Measurements from ENCODE around the gene SFI1.

DNA sequence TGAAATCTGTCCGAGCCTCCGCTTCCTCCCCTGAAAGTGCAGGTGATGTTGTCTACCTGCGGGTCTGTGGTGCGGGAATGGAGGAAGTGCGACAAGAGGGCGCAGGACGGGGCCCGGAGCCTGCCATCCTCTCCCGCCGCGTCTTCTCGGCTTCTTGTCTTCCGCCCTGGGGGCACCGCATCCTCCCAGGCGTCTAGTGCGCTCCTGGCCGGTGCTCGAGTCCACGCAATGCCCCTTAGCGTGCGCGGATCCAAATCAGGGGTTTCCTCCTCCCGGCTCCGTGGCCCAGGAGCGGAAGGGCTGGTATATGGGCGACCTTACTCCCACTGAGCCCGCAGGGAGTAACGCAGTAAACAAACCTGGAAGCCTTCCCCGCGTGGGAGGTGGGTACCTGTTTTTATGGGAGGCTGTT is 405 bp downstream of the SFI1 start:
- TF ChIP-seq, protein P1, sequence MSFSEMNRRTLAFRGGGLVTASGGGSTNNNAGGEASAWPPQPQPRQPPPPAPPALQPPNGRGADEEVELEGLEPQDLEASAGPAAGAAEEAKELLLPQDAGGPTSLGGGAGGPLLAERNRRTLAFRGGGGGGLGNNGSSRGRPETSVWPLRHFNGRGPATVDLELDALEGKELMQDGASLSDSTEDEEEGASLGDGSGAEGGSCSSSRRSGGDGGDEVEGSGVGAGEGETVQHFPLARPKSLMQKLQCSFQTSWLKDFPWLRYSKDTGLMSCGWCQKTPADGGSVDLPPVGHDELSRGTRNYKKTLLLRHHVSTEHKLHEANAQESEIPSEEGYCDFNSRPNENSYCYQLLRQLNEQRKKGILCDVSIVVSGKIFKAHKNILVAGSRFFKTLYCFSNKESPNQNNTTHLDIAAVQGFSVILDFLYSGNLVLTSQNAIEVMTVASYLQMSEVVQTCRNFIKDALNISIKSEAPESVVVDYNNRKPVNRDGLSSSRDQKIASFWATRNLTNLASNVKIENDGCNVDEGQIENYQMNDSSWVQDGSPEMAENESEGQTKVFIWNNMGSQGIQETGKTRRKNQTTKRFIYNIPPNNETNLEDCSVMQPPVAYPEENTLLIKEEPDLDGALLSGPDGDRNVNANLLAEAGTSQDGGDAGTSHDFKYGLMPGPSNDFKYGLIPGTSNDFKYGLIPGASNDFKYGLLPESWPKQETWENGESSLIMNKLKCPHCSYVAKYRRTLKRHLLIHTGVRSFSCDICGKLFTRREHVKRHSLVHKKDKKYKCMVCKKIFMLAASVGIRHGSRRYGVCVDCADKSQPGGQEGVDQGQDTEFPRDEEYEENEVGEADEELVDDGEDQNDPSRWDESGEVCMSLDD (tag by site-specific recombination; IDR thresholded peaks at IDR 0.05), result no peak
- no peak for TF ChIP-seq ZNF830 (tag by site-specific recombination; IDR thresholded peaks at IDR 0.05; ENCODE audit: low read depth)
- no peak for TF ChIP-seq ZNF510 (tag by site-specific recombination; IDR thresholded peaks at IDR 0.05; ENCODE audit: insufficient replicate concordance)
- TF ChIP-seq, protein P2, sequence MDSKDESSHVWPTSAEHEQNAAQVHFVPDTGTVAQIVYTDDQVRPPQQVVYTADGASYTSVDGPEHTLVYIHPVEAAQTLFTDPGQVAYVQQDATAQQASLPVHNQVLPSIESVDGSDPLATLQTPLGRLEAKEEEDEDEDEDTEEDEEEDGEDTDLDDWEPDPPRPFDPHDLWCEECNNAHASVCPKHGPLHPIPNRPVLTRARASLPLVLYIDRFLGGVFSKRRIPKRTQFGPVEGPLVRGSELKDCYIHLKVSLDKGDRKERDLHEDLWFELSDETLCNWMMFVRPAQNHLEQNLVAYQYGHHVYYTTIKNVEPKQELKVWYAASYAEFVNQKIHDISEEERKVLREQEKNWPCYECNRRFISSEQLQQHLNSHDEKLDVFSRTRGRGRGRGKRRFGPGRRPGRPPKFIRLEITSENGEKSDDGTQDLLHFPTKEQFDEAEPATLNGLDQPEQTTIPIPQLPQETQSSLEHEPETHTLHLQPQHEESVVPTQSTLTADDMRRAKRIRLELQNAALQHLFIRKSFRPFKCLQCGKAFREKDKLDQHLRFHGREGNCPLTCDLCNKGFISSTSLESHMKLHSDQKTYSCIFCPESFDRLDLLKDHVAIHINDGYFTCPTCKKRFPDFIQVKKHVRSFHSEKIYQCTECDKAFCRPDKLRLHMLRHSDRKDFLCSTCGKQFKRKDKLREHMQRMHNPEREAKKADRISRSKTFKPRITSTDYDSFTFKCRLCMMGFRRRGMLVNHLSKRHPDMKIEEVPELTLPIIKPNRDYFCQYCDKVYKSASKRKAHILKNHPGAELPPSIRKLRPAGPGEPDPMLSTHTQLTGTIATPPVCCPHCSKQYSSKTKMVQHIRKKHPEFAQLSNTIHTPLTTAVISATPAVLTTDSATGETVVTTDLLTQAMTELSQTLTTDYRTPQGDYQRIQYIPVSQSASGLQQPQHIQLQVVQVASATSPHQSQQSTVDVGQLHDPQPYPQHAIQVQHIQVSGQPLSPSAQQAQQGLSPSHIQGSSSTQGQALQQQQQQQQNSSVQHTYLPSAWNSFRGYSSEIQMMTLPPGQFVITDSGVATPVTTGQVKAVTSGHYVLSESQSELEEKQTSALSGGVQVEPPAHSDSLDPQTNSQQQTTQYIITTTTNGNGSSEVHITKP (tag by site-specific recombination; IDR thresholded peaks at IDR 0.05), result no peak
- no peak for TF ChIP-seq ZFP3 (tag by site-specific recombination; IDR thresholded peaks at IDR 0.05; ENCODE audit: low read depth)
- TF ChIP-seq ZNF24 (tag by site-specific recombination; IDR thresholded peaks at IDR 0.05), result no peak
- no peak for TF ChIP-seq ZSCAN30 (tag by site-specific recombination; IDR thresholded peaks at IDR 0.05)
- TF ChIP-seq, protein P3, sequence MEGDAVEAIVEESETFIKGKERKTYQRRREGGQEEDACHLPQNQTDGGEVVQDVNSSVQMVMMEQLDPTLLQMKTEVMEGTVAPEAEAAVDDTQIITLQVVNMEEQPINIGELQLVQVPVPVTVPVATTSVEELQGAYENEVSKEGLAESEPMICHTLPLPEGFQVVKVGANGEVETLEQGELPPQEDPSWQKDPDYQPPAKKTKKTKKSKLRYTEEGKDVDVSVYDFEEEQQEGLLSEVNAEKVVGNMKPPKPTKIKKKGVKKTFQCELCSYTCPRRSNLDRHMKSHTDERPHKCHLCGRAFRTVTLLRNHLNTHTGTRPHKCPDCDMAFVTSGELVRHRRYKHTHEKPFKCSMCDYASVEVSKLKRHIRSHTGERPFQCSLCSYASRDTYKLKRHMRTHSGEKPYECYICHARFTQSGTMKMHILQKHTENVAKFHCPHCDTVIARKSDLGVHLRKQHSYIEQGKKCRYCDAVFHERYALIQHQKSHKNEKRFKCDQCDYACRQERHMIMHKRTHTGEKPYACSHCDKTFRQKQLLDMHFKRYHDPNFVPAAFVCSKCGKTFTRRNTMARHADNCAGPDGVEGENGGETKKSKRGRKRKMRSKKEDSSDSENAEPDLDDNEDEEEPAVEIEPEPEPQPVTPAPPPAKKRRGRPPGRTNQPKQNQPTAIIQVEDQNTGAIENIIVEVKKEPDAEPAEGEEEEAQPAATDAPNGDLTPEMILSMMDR (tag by site-specific recombination; IDR thresholded peaks at IDR 0.05), result no peak
- no peak for TF ChIP-seq ZNF121 (tag by site-specific recombination; IDR thresholded peaks at IDR 0.05)
- no peak for TF ChIP-seq ZNF10 (tag by site-specific recombination; IDR thresholded peaks at IDR 0.05)
- TF ChIP-seq, protein P4, sequence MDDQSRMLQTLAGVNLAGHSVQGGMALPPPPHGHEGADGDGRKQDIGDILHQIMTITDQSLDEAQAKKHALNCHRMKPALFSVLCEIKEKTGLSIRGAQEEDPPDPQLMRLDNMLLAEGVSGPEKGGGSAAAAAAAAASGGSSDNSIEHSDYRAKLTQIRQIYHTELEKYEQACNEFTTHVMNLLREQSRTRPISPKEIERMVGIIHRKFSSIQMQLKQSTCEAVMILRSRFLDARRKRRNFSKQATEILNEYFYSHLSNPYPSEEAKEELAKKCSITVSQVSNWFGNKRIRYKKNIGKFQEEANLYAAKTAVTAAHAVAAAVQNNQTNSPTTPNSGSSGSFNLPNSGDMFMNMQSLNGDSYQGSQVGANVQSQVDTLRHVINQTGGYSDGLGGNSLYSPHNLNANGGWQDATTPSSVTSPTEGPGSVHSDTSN (CRISPR knock-in tag; IDR thresholded peaks at IDR 0.05), result no peak
